Vagina (tissue), 2 donors: ENCODE measurements around the gene POLK. TPM values are rescaled to one million over a fixed set of nuclear protein-coding genes. Genes with fewer than 3 reads are reported as not detected.
"Not testable (repeated sequence)": the region's sequence is repeated elsewhere in the genome, so short reads cannot be mapped to it uniquely, and the experiment has no call there.

Experiments used
- DNase-seq, 2 donors: peaks; one replicate each; pipeline ENCODE4 v3.0.0-alpha.2; 2017; ENCODE audit errors: extremely low spot score in 2 of 2
- H3K27ac ChIP-seq: fragments of 200-600 bp; sonication (generic); one replicate; pipeline ENCODE4 v1.5.1; 2019
- H3K27me3 ChIP-seq: fragments of 200-600 bp; sonication (generic); one replicate; pipeline ENCODE4 v1.5.1; 2019
- H3K36me3 ChIP-seq, 2 donors: fragments of 200-600 bp; sonication (generic); one replicate each; pipeline ENCODE4 v1.5.1; 2017 to 2019
- H3K4me1 ChIP-seq: fragments of 200-600 bp; sonication (generic); one replicate; pipeline ENCODE4 v1.5.1; 2019
- H3K4me3 ChIP-seq, 2 donors: fragments of 200-600 bp; sonication (generic); 1 replicate in 1 of 2; 2 replicates in 1 of 2; pipeline ENCODE4 v1.5.1; 2016 to 2019
- H3K9me3 ChIP-seq: fragments of 200-600 bp; sonication (generic); one replicate; pipeline ENCODE4 v1.5.1; 2019
- CTCF ChIP-seq, 3 experiments: fragments of 450-650 bp in 2 of 3; fragments of 200-600 bp in 1 of 3; sonication (generic) in 1 of 3; IDR thresholded peaks; one replicate each; pipeline ENCODE4 v1.5.1; 2017 to 2019; ENCODE audit warnings: antibody characterized with exemption in 3 of 3, mild to moderate bottlenecking in 2 of 3, moderate library complexity in 2 of 3
- POLR2A ChIP-seq, 2 donors: fragments of 450-650 bp; IDR thresholded peaks; one replicate each; pipeline ENCODE4 v1.6.1; 2017; ENCODE audit warnings: antibody characterized with exemption in 2 of 2, mild to moderate bottlenecking in 2 of 2, moderate library complexity in 2 of 2
- POLR2AphosphoS5 ChIP-seq, 2 donors: sonication (generic); formaldehyde crosslinking; IDR thresholded peaks; one replicate each; pipeline ENCODE4 v1.9.0; 2017; ENCODE audit warnings: antibody characterized with exemption in 2 of 2, mild to moderate bottlenecking in 2 of 2, low read depth in 1 of 2; ENCODE audit not compliant: insufficient read depth in 1 of 2
- intact Hi-C: fragments of 100-400 bp; cut with DNase I; formaldehyde crosslinking; loops from one replicate; pipeline ENCODE4 v1.15.1; 2023
- total RNA-seq: library from RNA; depleted of rRNA; stranded (reverse); fragments of >200 nt; gene quantifications from one replicate; pipeline ENCODE4 v1.2.3, GENCODE V29; 2016

The POLK gene
- total RNA-seq, 1 donor from 2014 or later: 31.4 TPM

GRCh38 chr5:75610201-75610600 is 98.5 kb downstream of the POLK start:
- Histone ChIP-seq H3K9me3 (no peaks in the 10 kb centered on the region), H3K36me3 (no peaks in the 10 kb centered on the region), H3K27me3 (no peaks in the 10 kb centered on the region), H3K4me1 (peaks cover 15% of the 10 kb centered on the region), H3K27ac (no peak overlapping the region), H3K4me3 (no peak overlapping the region)
- no peak for DNase-seq
- TF ChIP-seq POLR2AphosphoS5 (IDR thresholded peaks at IDR 0.05; ENCODE audit: insufficient read depth in 1 of 2, low read depth in 1 of 2) (no peak), CTCF (IDR thresholded peaks at IDR 0.05) (no peak), POLR2A (IDR thresholded peaks at IDR 0.05) (no peak)
- intact Hi-C loops: no loop called here

- DNase-seq, intact Hi-C loops, H3K27me3 ChIP-seq, H3K36me3 ChIP-seq, H3K9me3 ChIP-seq: not testable (repeated sequence)
- peak overlapping the region; percentile 62 to 66 for H3K4me3 ChIP-seq
- H3K27ac ChIP-seq: peak overlapping the region; percentile 79
- H3K4me1 ChIP-seq: peaks cover 15% of the 10 kb centered on the region
Measured at GRCh38 chr5:75610859-75611310, 99.2 kb downstream of the POLK start.

- H3K4me3 ChIP-seq: peak within 1 kb of the TSS; percentile 62 to 66
- DNase-seq: no peak
- no peaks in the 10 kb centered on the region for H3K36me3 ChIP-seq
- no peaks in the 10 kb centered on the region for H3K9me3 ChIP-seq
- intact Hi-C loops: no loop called here
- no peaks in the 10 kb centered on the region for H3K27me3 ChIP-seq
- H3K27ac ChIP-seq: peak within 1 kb of the TSS; percentile 79
- TF ChIP-seq CTCF (IDR thresholded peaks at IDR 0.05) (no peak), POLR2A (IDR thresholded peaks at IDR 0.05) (no peak), POLR2AphosphoS5 (IDR thresholded peaks at IDR 0.05; ENCODE audit: insufficient read depth in 1 of 2, low read depth in 1 of 2) (peak in 1 of 2 donors; percentile 10)
- peaks cover 16% of the 10 kb centered on the region for H3K4me1 ChIP-seq
Measured at GRCh38 chr5:75611311-75612225, 99.9 kb downstream of the POLK start, which contains the start of gene ANKDD1B. Gene ANKDD1B, plus strand, starts transcription at chr5:75611453. Its CDS starts 182 bp downstream, at chr5:75611635.

- intact Hi-C loops: no loop called here
- peak overlapping the region; percentile 62 to 66 for H3K4me3 ChIP-seq
Measured at GRCh38 chr5:75612226-75612569, 100.5 kb downstream of the POLK start.

GRCh38 chr5:75612901-75613300 is 101.2 kb downstream of the POLK start:
- Histone ChIP-seq H3K9me3 (no peaks in the 10 kb centered on the region), H3K4me3 (no peak overlapping the region), H3K36me3 (no peaks in the 10 kb centered on the region), H3K4me1 (peaks cover 20% of the 10 kb centered on the region), H3K27me3 (no peaks in the 10 kb centered on the region), H3K27ac (no peak overlapping the region)
- no peak for TF ChIP-seq POLR2A (IDR thresholded peaks at IDR 0.05)
- TF ChIP-seq CTCF (IDR thresholded peaks at IDR 0.05): no peak
- no peak for TF ChIP-seq POLR2AphosphoS5 (IDR thresholded peaks at IDR 0.05; ENCODE audit: insufficient read depth in 1 of 2, low read depth in 1 of 2)
- DNase-seq: no peak
- intact Hi-C loops: no loop called here

More at GRCh38 chr5:75612226-75612569, 100.5 kb downstream of the POLK start:
- Histone ChIP-seq H3K9me3 (no peaks in the 10 kb centered on the region), H3K27me3 (no peaks in the 10 kb centered on the region), H3K36me3 (no peaks in the 10 kb centered on the region), H3K4me1 (peaks cover 20% of the 10 kb centered on the region), H3K27ac (no peak overlapping the region)
- no peak for DNase-seq
- TF ChIP-seq CTCF (IDR thresholded peaks at IDR 0.05) (no peak), POLR2AphosphoS5 (IDR thresholded peaks at IDR 0.05; ENCODE audit: insufficient read depth in 1 of 2, low read depth in 1 of 2) (no peak), POLR2A (IDR thresholded peaks at IDR 0.05) (no peak)
